SK-N-SH (cell line): Measurements from ENCODE around the gene HOTAIR.

Experiments used
- EP300 ChIP-seq, 2 experiments: IDR thresholded peaks; 2 replicates each; pipeline versions ENCODE4 v1.4.0 to v1.6.1; 2012; ENCODE audit warnings: borderline replicate concordance in 1 of 2, low read depth in 1 of 2, low read length in 1 of 2
- FOXJ3 ChIP-seq: sonication (generic); formaldehyde crosslinking; IDR thresholded peaks from 2 replicates; pipeline ENCODE4 v1.5.1; 2020; ENCODE audit warnings: mild to moderate bottlenecking, missing genetic modification reagents
- MXI1 ChIP-seq: IDR thresholded peaks from 2 replicates; pipeline ENCODE4 v1.6.1; 2012; ENCODE audit warnings: mild to moderate bottlenecking, low read depth, low read length, improper control_type of control experiment
- TF ChIP-seq, protein P1 (sequence below): fragments of 200-600 bp; sonication (generic); IDR thresholded peaks from 2 replicates; pipeline ENCODE4 v1.6.1; 2017; ENCODE audit warnings: antibody characterized with exemption, mild to moderate bottlenecking, moderate library complexity

DNA sequence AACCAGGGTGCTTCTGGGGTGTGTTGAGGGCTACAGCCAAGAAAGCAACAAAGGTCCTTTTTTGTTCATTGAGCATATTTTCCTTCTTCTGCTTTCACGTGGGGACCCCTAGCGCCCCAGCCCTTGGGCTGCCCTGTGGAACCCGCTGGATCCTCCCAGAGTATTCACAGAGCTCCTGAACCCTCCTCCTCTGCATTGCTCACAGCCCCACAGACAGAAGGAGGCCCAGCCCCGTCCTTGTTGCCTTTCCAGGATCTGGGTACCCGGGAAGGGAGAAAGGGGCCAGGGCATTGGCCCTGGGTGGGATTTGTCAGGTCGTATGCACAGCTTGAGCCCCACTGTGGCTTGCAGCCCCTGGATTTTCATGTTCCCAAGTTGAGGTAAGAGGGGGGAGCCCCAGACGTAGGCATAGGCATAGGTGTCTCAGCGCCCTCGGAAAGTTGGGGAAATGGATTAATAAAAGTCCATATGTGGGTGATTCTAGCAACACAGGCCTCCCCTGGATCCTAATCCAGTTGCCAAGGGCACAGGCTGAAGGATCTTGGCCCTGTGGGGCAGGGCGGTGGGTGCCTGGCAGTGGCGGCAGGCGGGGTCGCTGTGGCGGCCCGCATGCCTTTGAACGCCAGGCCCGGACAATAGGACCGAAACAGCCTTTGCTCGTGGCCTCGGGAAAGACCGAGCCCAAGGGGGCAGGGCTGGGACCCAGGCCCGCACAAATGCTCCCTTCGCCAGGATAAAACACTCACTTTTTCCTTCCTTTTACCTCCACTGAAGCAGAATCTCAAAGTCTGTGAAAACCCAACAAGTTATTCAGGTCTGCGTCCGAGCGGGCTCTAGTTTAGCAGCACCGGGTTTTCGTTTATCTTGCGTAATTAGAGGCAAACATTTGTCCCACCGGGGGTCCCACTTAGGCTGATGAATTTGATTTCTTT lies 7.1 kb upstream of the HOTAIR start:
- TF ChIP-seq MXI1 (no peak), EP300 (IDR thresholded peaks at IDR 0.05; ENCODE audit: borderline replicate concordance in 1 of 2, low read depth in 1 of 2, low read length in 1 of 2) (no peak), FOXJ3 (no peak)
- TF ChIP-seq, protein P1, sequence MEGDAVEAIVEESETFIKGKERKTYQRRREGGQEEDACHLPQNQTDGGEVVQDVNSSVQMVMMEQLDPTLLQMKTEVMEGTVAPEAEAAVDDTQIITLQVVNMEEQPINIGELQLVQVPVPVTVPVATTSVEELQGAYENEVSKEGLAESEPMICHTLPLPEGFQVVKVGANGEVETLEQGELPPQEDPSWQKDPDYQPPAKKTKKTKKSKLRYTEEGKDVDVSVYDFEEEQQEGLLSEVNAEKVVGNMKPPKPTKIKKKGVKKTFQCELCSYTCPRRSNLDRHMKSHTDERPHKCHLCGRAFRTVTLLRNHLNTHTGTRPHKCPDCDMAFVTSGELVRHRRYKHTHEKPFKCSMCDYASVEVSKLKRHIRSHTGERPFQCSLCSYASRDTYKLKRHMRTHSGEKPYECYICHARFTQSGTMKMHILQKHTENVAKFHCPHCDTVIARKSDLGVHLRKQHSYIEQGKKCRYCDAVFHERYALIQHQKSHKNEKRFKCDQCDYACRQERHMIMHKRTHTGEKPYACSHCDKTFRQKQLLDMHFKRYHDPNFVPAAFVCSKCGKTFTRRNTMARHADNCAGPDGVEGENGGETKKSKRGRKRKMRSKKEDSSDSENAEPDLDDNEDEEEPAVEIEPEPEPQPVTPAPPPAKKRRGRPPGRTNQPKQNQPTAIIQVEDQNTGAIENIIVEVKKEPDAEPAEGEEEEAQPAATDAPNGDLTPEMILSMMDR, result no peak
